Gastroesophageal sphincter (tissue), 4 donors: Measurements from ENCODE around the gene NFKB1. TPM values are rescaled to one million over a fixed set of nuclear protein-coding genes. Genes with fewer than 3 reads are reported as not detected.

ENCODE experiments used
- ATAC-seq: fragments of 150-250 bp; one replicate; pipeline ENCODE4 v1.9.1; 2016; ENCODE audit warnings: mild to moderate bottlenecking, moderate library complexity
- H3K27ac ChIP-seq, 4 donors: fragments of 200-600 bp; sonication (generic) in 3 of 4; 1 replicate in 3 of 4; 2 replicates in 1 of 4; pipeline ENCODE4 v1.5.1; 2016 to 2019
- H3K27me3 ChIP-seq: fragments of 200-600 bp; sonication (generic); one replicate; pipeline ENCODE4 v1.5.1; 2019
- H3K36me3 ChIP-seq, 2 donors: fragments of 200-600 bp; sonication (generic); one replicate each; pipeline ENCODE4 v1.5.1; 2019; ENCODE audit warnings: control low read depth in 1 of 2
- H3K4me1 ChIP-seq, 3 donors: fragments of 200-600 bp; sonication (generic); 1 replicate in 2 of 3; 2 replicates in 1 of 3; pipeline ENCODE4 v1.5.1; 2016 to 2019; ENCODE audit warnings: control low read depth in 2 of 3
- H3K4me3 ChIP-seq, 2 donors: fragments of 200-600 bp; sonication (generic); one replicate each; pipeline ENCODE4 v1.5.1; 2019; ENCODE audit warnings: mild to moderate bottlenecking in 1 of 2, moderate library complexity in 1 of 2
- H3K9me3 ChIP-seq, 3 donors: fragments of 200-600 bp; sonication (generic); one replicate each; pipeline ENCODE4 v1.5.1; 2017 to 2019; ENCODE audit warnings: control low read depth in 2 of 3
- EP300 ChIP-seq: sonication (generic); formaldehyde crosslinking; IDR thresholded peaks from one replicate; pipeline ENCODE4 v1.6.1; 2017; ENCODE audit warnings: antibody characterized with exemption, mild to moderate bottlenecking
- POLR2A ChIP-seq, 2 donors: fragments of 450-650 bp; IDR thresholded peaks; one replicate each; pipeline ENCODE4 v1.6.1; 2017; ENCODE audit warnings: antibody characterized with exemption in 2 of 2, mild to moderate bottlenecking in 2 of 2, moderate library complexity in 1 of 2
- POLR2AphosphoS5 ChIP-seq: sonication (generic); formaldehyde crosslinking; IDR thresholded peaks from one replicate; pipeline ENCODE4 v1.6.1; 2017; ENCODE audit warnings: antibody characterized with exemption
- WGBS, 2 donors: methylation state at CpG; one replicate each; pipeline ENCODE4 v1.1.5; 2018; ENCODE audit warnings: low coverage in 1 of 2; 5-methylcytosine and 5-hydroxymethylcytosine counted together
- total RNA-seq, 4 donors: library from RNA; depleted of rRNA; stranded (reverse); fragments of >200 nt; gene quantifications; one replicate each; pipeline ENCODE4 v1.1.0, GENCODE V29; 2016
- TF ChIP-seq, protein P1 (sequence below), 4 experiments: fragments of 200-600 bp in 2 of 4; fragments of 450-650 bp in 2 of 4; sonication (generic) in 1 of 4; IDR thresholded peaks; one replicate each; pipeline ENCODE4 v1.5.1; 2017 to 2019; ENCODE audit warnings: antibody characterized with exemption in 4 of 4, mild to moderate bottlenecking in 2 of 4, moderate library complexity in 2 of 4

The NFKB1 gene
- total RNA-seq, 4 donors from 2014 or later = 27.6 to 50.1 (median 43.8) TPM

DNA sequence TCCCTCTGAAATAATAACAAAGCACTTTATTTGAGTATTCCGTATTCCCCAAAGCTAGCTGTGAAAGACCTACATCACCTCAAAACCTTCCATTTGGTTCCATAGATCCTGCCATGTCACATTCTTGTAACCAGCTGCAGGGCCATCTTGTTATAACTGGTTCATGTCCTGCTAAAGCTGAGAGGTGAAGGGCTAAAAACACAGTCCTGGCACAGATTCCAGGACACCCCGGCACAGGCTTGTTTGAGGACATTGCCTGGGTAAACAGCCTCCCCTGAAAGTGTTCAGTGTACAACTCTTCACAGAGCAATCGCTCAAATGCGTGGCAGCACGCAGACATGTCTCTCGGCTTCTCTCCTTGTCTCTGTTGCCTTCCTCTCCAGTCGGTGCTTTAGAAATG, 130.5 kb downstream of the NFKB1 start:
- no peak overlapping the region for H3K4me3 ChIP-seq
- H3K27ac ChIP-seq = no peak overlapping the region
- no peaks in the 10 kb centered on the region for H3K27me3 ChIP-seq
- peaks cover 0 to 51% of the 10 kb centered on the region in 2 donors for H3K36me3 ChIP-seq
- H3K9me3 ChIP-seq = no peaks in the 10 kb centered on the region
- TF ChIP-seq EP300 = no peak
- no peak for TF ChIP-seq POLR2A (IDR thresholded peaks at IDR 0.05)
- no peak for TF ChIP-seq POLR2AphosphoS5
- TF ChIP-seq, protein P1, sequence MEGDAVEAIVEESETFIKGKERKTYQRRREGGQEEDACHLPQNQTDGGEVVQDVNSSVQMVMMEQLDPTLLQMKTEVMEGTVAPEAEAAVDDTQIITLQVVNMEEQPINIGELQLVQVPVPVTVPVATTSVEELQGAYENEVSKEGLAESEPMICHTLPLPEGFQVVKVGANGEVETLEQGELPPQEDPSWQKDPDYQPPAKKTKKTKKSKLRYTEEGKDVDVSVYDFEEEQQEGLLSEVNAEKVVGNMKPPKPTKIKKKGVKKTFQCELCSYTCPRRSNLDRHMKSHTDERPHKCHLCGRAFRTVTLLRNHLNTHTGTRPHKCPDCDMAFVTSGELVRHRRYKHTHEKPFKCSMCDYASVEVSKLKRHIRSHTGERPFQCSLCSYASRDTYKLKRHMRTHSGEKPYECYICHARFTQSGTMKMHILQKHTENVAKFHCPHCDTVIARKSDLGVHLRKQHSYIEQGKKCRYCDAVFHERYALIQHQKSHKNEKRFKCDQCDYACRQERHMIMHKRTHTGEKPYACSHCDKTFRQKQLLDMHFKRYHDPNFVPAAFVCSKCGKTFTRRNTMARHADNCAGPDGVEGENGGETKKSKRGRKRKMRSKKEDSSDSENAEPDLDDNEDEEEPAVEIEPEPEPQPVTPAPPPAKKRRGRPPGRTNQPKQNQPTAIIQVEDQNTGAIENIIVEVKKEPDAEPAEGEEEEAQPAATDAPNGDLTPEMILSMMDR (IDR thresholded peaks at IDR 0.05) = no peak
- WGBS, 2 donors = 77 to 86% methylated on average over 6 to 7 of the region's 7 CpGs
- no peak for ATAC-seq
- no peaks in the 10 kb centered on the region for H3K4me1 ChIP-seq

DNA sequence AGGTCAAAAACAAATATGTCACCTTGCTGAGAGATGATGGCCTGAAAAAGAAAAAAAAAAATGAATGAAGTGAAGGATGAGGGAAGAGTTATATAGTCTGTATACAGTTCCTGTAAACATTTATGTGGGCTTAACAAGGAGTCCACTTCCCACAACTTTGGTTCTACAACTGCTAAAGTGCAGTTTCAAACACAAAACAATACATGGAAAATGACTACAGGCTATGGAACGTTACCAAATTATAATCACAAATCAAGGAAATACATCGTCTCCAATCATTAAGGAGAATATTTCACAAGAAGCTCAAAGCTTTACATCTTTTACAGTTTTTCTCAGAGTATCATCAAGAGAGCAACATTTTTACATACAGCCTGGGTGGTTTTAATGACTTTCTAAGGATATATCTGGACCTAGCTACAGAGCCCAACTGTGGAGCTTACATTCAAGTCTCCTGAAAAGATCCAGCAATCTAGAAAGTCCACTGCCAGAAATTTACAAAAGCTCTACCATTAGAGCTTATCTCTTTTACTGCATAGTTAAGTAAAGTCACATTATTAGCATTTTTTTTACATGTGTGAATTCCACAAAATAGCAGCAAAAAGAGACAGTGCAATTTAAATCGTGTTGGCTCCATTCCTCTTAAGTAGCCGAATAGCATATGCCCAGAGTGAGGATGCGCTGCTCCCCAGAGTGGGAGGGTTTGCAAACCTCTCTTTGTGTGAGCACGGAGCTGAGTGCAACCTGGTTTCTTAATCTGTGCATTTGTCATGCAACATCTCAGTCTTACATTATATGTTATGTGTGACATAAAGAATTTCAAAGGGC, 131.3 kb downstream of the NFKB1 start:
- Histone ChIP-seq H3K36me3 (peaks cover 0 to 59% of the 10 kb centered on the region in 2 donors), H3K4me3 (no peak overlapping the region), H3K9me3 (no peaks in the 10 kb centered on the region), H3K27me3 (no peaks in the 10 kb centered on the region), H3K4me1 (no peaks in the 10 kb centered on the region), H3K27ac (no peak overlapping the region)
- no peak for ATAC-seq
- 46 to 76% methylated on average over 6 of the region's 6 CpGs for WGBS, 2 donors
- no peak for TF ChIP-seq POLR2AphosphoS5
- no peak for TF ChIP-seq POLR2A (IDR thresholded peaks at IDR 0.05)
- TF ChIP-seq, protein P1 (IDR thresholded peaks at IDR 0.05) = no peak
- no peak for TF ChIP-seq EP300

GRCh38 chr4:102633100-102633499, 131.9 kb downstream of the NFKB1 start:
- no peak for ATAC-seq
- Histone ChIP-seq H3K4me1 (no peaks in the 10 kb centered on the region), H3K4me3 (no peak overlapping the region), H3K36me3 (peaks cover 0 to 66% of the 10 kb centered on the region in 2 donors), H3K27ac (no peak overlapping the region), H3K27me3 (no peaks in the 10 kb centered on the region), H3K9me3 (no peaks in the 10 kb centered on the region)
- TF ChIP-seq POLR2A (IDR thresholded peaks at IDR 0.05) (no peak), EP300 (no peak)
- TF ChIP-seq, protein P1 (IDR thresholded peaks at IDR 0.05) = no peak
- 68 to 86% methylated on average over 5 to 6 of the region's 6 CpGs for WGBS, 2 donors

DNA sequence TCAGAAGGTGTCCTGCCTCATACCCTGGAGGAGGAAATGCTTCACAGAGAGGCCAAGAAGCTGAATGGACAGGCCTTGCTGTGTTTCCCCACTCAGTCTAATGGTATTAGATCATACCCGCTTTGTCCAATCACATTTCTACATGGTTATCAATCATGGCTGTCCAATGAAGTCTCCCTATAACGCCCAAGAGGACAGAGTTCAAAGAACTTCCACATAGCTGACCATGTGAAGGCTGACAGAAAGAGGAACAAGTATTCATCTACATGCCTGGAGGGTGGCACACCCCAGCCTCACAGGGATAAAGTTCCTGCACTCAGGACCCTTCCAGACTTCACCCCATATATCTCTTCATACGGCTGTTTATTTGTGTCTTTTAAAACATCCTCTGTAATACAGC, 136.2 kb downstream of the NFKB1 start:
- Histone ChIP-seq H3K36me3 (peaks cover 0 to 66% of the 10 kb centered on the region in 2 donors), H3K9me3 (no peaks in the 10 kb centered on the region), H3K27ac (no peak overlapping the region), H3K27me3 (no peaks in the 10 kb centered on the region), H3K4me3 (no peak overlapping the region), H3K4me1 (no peaks in the 10 kb centered on the region)
- TF ChIP-seq, protein P1 (IDR thresholded peaks at IDR 0.05) = no peak
- TF ChIP-seq EP300 (no peak), POLR2A (IDR thresholded peaks at IDR 0.05) (no peak), POLR2AphosphoS5 (no peak)
- no peak for ATAC-seq
- 56 to 90% methylated on average over 1 to 2 of the region's 3 CpGs for WGBS, 2 donors

DNA sequence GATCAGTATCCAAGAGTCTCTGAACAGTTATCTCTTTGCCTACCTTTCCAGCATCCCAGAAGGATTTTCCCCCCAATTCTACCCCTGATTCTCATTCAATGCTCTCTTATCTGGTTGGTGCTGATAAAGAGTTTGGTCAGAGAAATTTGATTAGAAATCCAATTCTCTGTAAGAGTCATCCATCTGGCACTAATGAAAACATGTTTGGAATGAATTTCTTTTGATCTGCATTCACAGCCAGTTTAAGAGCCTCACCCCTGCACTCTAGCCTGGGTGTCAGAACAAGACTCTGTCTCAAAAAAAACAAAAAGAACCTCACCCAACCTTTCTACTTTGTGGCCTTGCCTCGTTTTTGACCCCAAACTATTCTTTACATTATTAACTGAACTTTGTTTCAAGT, 137.5 kb downstream of the NFKB1 start:
- no peak for ATAC-seq
- H3K27me3 ChIP-seq = no peaks in the 10 kb centered on the region
- TF ChIP-seq POLR2AphosphoS5 (no peak), POLR2A (IDR thresholded peaks at IDR 0.05) (no peak)
- TF ChIP-seq, protein P1 (IDR thresholded peaks at IDR 0.05) = no peak
- H3K4me1 ChIP-seq = no peaks in the 10 kb centered on the region
- no peak overlapping the region for H3K27ac ChIP-seq
- WGBS, 2 donors = 40 to 41% methylated on average over 1 of the region's 1 CpG
- no peak overlapping the region for H3K4me3 ChIP-seq
- H3K36me3 ChIP-seq = peaks cover 0 to 57% of the 10 kb centered on the region in 2 donors
- no peaks in the 10 kb centered on the region for H3K9me3 ChIP-seq
